Skeletal muscle cell (primary cell): ENCODE data around the gene OR52B2.

Experiments
- DNase-seq: peaks from one replicate; pipeline ENCODE4 v3.0.0-alpha.2; 2010; ENCODE audit warnings: low read depth
- H3K4me3 ChIP-seq: 2 replicates; pipeline ENCODE4 v1.5.1; 2011; ENCODE audit warnings: low read depth, mild to moderate bottlenecking, control low read depth, low read length, moderate library complexity

OR52B2 gene

GRCh38 chr11:6170226-6170625 lies at the start of gene OR52B2:
Gene OR52B2, minus strand, starts transcription at chr11:6170326. Its CDS starts 0 bp downstream, at chr11:6170326.
- no peak within 1 kb of the TSS for H3K4me3 ChIP-seq
- no peak for DNase-seq

GRCh38 chr11:6219359-6219758 lies 49.2 kb upstream of the OR52B2 start:
- peak; percentile 78 for DNase-seq
- H3K4me3 ChIP-seq: no peak overlapping the region

GRCh38 chr11:6217722-6218121 lies 47.6 kb upstream of the OR52B2 start:
- DNase-seq: no peak
- no peak overlapping the region for H3K4me3 ChIP-seq

GRCh38 chr11:6216501-6216900 lies 46.4 kb upstream of the OR52B2 start:
- H3K4me3 ChIP-seq: no peak overlapping the region
- DNase-seq: no peak

- no peak for DNase-seq
- H3K4me3 ChIP-seq: no peak overlapping the region
Measured at GRCh38 chr11:6214530-6214929, 44.4 kb upstream of the OR52B2 start.

- H3K4me3 ChIP-seq: no peak overlapping the region
- no peak for DNase-seq
Measured at GRCh38 chr11:6210274-6210955, 40.3 kb upstream of the OR52B2 start.

- no peak for DNase-seq
- no peak overlapping the region for H3K4me3 ChIP-seq
Measured at GRCh38 chr11:6209801-6210200, 39.7 kb upstream of the OR52B2 start.

- DNase-seq: no peak
- no peak overlapping the region for H3K4me3 ChIP-seq
Measured at GRCh38 chr11:6206456-6207180, 36.5 kb upstream of the OR52B2 start.

- H3K4me3 ChIP-seq: no peak within 1 kb of the TSS
- no peak for DNase-seq
Measured at GRCh38 chr11:6205366-6205765, 35.2 kb upstream of the OR52B2 start, which contains the start of gene C11orf42. Gene C11orf42, plus strand, starts transcription at chr11:6205557. Its CDS starts 59 bp downstream, at chr11:6205616.

- peak; percentile 24 for DNase-seq
- no peak overlapping the region for H3K4me3 ChIP-seq
Measured at GRCh38 chr11:6204706-6205105, 34.6 kb upstream of the OR52B2 start.

- no peak for DNase-seq
- no peak overlapping the region for H3K4me3 ChIP-seq
Measured at GRCh38 chr11:6203327-6203726, 33.2 kb upstream of the OR52B2 start.

GRCh38 chr11:6202041-6202440 lies 31.9 kb upstream of the OR52B2 start:
- no peak overlapping the region for H3K4me3 ChIP-seq

GRCh38 chr11:6201481-6201880 lies 31.4 kb upstream of the OR52B2 start:
- H3K4me3 ChIP-seq: no peak overlapping the region
- no peak for DNase-seq

More at GRCh38 chr11:6202041-6202440, 31.9 kb upstream of the OR52B2 start:
- no peak for DNase-seq

- no peak for DNase-seq
Measured at GRCh38 chr11:6200975-6201374, 30.8 kb upstream of the OR52B2 start.

GRCh38 chr11:6199174-6199810 lies 29.2 kb upstream of the OR52B2 start, which contains the start of gene OR52W1:
Gene OR52W1, plus strand, starts transcription at chr11:6199224. Its CDS starts 0 bp downstream, at chr11:6199224.
- DNase-seq: no peak
- no peak within 1 kb of the TSS for H3K4me3 ChIP-seq

More at GRCh38 chr11:6200975-6201374, 30.8 kb upstream of the OR52B2 start:
- H3K4me3 ChIP-seq: no peak overlapping the region

GRCh38 chr11:6197466-6198200 lies 27.5 kb upstream of the OR52B2 start:
- no peak overlapping the region for H3K4me3 ChIP-seq
- no peak for DNase-seq

GRCh38 chr11:6196396-6196795 lies 26.3 kb upstream of the OR52B2 start:
- DNase-seq: no peak
- H3K4me3 ChIP-seq: no peak overlapping the region

GRCh38 chr11:6194065-6194581 lies 24.0 kb upstream of the OR52B2 start:
- no peak overlapping the region for H3K4me3 ChIP-seq
- DNase-seq: no peak

- no peak overlapping the region for H3K4me3 ChIP-seq
- DNase-seq: no peak
Measured at GRCh38 chr11:6191742-6192141, 21.6 kb upstream of the OR52B2 start.
